H1 (cell line): ENCODE results near the gene FOLR1. TPM values are rescaled to one million over a fixed set of nuclear protein-coding genes. Genes with fewer than 3 reads are reported as not detected.

Source experiments
- TEAD4 ChIP-seq: IDR thresholded peaks from 2 replicates; pipeline ENCODE4 v1.6.1; 2012; ENCODE audit warnings: low read depth, low read length, inconsistent platforms, mixed read lengths
- USF2 ChIP-seq: IDR thresholded peaks from 2 replicates; pipeline ENCODE4 v1.6.1; 2011; ENCODE audit warnings: low read length, improper control_type of control experiment
- polyA plus RNA-seq, 7 experiments: library from polyadenylated mRNA; depleted of rRNA in 3 of 7; stranded (reverse) in 5 of 7; unstranded in 2 of 7; fragments of >200 nt in 5 of 7; fragments of 200-250 nt in 2 of 7; gene quantifications; 1 replicate in 5 of 7; 2 replicates in 1 of 7; 4 replicates in 1 of 7; pipeline versions ENCODE4 v1.2.1 to v1.2.3, GENCODE V29; 2011 to 2013; ENCODE audit warnings: missing spikeins in 2 of 7, mixed read lengths in 2 of 7
- total RNA-seq: library from RNA; stranded (reverse); fragmentation: NEBNext Ultra II Directional; extraction: Animal tissue kit (Norgen Biotek cat#: 25700); gene quantifications from 2 replicates; pipeline ENCODE4 v1.2.1, GENCODE V29; 2021

The FOLR1 gene
- total and polyA plus RNA-seq, 2 of the 8 experiments (the other 6 are each of a cell fraction or from before 2014, with no cell fraction given): 1.3 TPM; not detected in 1

- TF ChIP-seq TEAD4 (no peak), USF2 (no peak)
- TF ChIP-seq, all 59 proteins: peak for 0
Observed at GRCh38 chr11:72241291-72241781, 49.4 kb downstream of the FOLR1 start (continued).
